Panc1 (cell line): ENCODE measurements around the gene MACROD2. TPM values are rescaled to one million over a fixed set of nuclear protein-coding genes. Genes with fewer than 3 reads are reported as not detected.

ENCODE experiments used
- ATAC-seq: fragments of 200-7000 bp; cut with Tn5 transposase; 2 replicates; pipeline ENCODE4 v1.9.1; 2020; ENCODE audit warnings: mild to moderate bottlenecking, moderate library complexity
- BruUV-seq: library from RNA; stranded (reverse); fragments of 400-500 nt; replicated peaks from 2 replicates; lab custom pipeline; 2021; lab: Mats Ljungman, UMichigan
- CTCF ChIA-PET: fragments of 300-600 bp; sonication (Branson Sonifier 250); formaldehyde crosslinking; loops from one replicate; lab custom pipeline; 2022; ENCODE audit warnings: antibody characterized with exemption; lab: Charles Lee
- POLR2A ChIA-PET: fragments of 300-600 bp; sonication (Branson Sonifier 250); formaldehyde crosslinking; loops from one replicate; lab custom pipeline; 2022; ENCODE audit warnings: antibody characterized with exemption; lab: Charles Lee
- DNase-seq: peaks from one replicate; pipeline ENCODE4 v3.0.0-alpha.2; 2010; ENCODE audit warnings: low read depth, low spot score
- H3K27ac ChIP-seq: 2 replicates; pipeline ENCODE4 v1.5.1; 2011; ENCODE audit warnings: mild to moderate bottlenecking, low read length, inconsistent platforms
- H3K27me3 ChIP-seq: fragments of 200-500 bp; sonication (Bioruptor generic); 2 replicates; pipeline ENCODE4 v1.6.0; 2014; ENCODE audit warnings: low read length, inconsistent platforms; ENCODE audit not compliant: control insufficient read depth, insufficient read depth
- H3K36me3 ChIP-seq: fragments of 200-500 bp; sonication (Bioruptor generic); 2 replicates; pipeline ENCODE4 v1.5.1; 2014; ENCODE audit warnings: inconsistent platforms, mild to moderate bottlenecking, low read length, moderate library complexity; ENCODE audit not compliant: control insufficient read depth, insufficient read depth
- H3K4me1 ChIP-seq: 2 replicates; pipeline ENCODE4 v1.5.1; 2011; ENCODE audit warnings: inconsistent platforms, mild to moderate bottlenecking, low read length, moderate library complexity; ENCODE audit not compliant: control insufficient read depth, insufficient read depth
- H3K4me3 ChIP-seq, 2 experiments: 2 replicates each; pipeline ENCODE4 v1.5.1; 2011 to 2012; ENCODE audit warnings: low read depth in 2 of 2, low read length in 2 of 2, mild to moderate bottlenecking in 2 of 2, inconsistent platforms in 1 of 2, moderate library complexity in 1 of 2
- H3K9me3 ChIP-seq: fragments of 200-500 bp; sonication (Bioruptor generic); 2 replicates; pipeline ENCODE4 v1.5.1; 2014; ENCODE audit warnings: low read depth, mild to moderate bottlenecking, inconsistent platforms, low read length, moderate library complexity; ENCODE audit not compliant: control insufficient read depth, insufficient read depth
- POLR2AphosphoS5 ChIP-seq: IDR thresholded peaks from 2 replicates; pipeline ENCODE4 v1.6.1; 2012; ENCODE audit warnings: mild to moderate bottlenecking, low read depth, low read length, moderate library complexity
- SIN3A ChIP-seq: IDR thresholded peaks from 2 replicates; pipeline ENCODE4 v1.6.1; 2012; ENCODE audit warnings: low read depth, mild to moderate bottlenecking, low read length, moderate library complexity, borderline replicate concordance; ENCODE audit not compliant: insufficient read depth
- TCF7L2 ChIP-seq: IDR thresholded peaks from 2 replicates; pipeline ENCODE4 v1.6.1; 2011; ENCODE audit warnings: mild to moderate bottlenecking, low read depth, low read length, inconsistent platforms
- in situ Hi-C: cut with HindIII; loops from 2 replicates; pipeline ENCODE4 v1.10.0; 2016; ENCODE audit warnings: low sequenced_read_pairs, low pct_unique_long_range_greater_than_20kb
- intact Hi-C: fragments of 100-400 bp; cut with micrococcal nuclease; formaldehyde crosslinking; loops from one replicate; pipeline ENCODE4 v1.10.0; 2022; ENCODE audit not compliant: unreplicated experiment
- total RNA-seq: library from RNA; stranded (reverse); gene quantifications from one replicate; pipeline ENCODE4 v1.2.1, GENCODE V29; 2021; ENCODE audit not compliant: unreplicated experiment
- TF ChIP-seq, protein P1 (sequence below): fragments of 450-650 bp; IDR thresholded peaks from 2 replicates; pipeline ENCODE4 v1.5.1; 2017; ENCODE audit warnings: mild to moderate bottlenecking
- TF ChIP-seq, protein P2 (sequence below), 2 experiments: IDR thresholded peaks; 2 replicates each; pipeline ENCODE4 v1.6.1; 2011 to 2012; ENCODE audit warnings: low read depth in 2 of 2, control low read depth in 1 of 2, low read length in 1 of 2, mild to moderate bottlenecking in 1 of 2, moderate library complexity in 1 of 2; ENCODE audit not compliant: insufficient read depth in 1 of 2

MACROD2 gene
- total RNA-seq, 1 experiment from 2014 or later, result 1.2 TPM

DNA sequence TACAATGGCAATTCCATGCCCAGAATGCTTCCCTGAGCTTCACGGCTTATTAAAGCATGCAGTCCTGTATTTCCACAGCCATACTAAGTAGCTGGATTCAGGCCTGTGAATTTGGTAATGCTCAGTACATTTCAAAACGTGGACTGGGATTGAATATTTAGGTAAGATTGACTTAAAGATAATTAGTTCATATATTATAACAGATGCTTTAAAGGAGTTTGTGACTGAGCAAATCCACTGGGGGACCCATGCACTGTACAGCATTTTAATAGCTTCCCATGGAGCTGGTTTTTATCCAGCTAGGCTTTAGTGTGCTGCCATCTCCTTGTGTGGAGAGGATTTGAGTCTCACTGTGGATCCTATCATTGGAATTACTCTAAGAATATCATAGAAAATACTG lies 763.0 kb downstream of the MACROD2 start:
- Histone ChIP-seq H3K4me1 (no peaks in the 10 kb centered on the region), H3K36me3 (no peaks in the 10 kb centered on the region), H3K4me3 (no peak overlapping the region), H3K27me3 (no peaks in the 10 kb centered on the region), H3K9me3 (no peaks in the 10 kb centered on the region), H3K27ac (no peak overlapping the region)
- intact Hi-C loops (no loop called here), in situ Hi-C loops (no loop called here)
- DNase-seq (no peak), ATAC-seq (no peak)
- TF ChIP-seq TCF7L2 (no peak), POLR2AphosphoS5 (no peak), SIN3A (no peak)
- TF ChIP-seq, protein P1, sequence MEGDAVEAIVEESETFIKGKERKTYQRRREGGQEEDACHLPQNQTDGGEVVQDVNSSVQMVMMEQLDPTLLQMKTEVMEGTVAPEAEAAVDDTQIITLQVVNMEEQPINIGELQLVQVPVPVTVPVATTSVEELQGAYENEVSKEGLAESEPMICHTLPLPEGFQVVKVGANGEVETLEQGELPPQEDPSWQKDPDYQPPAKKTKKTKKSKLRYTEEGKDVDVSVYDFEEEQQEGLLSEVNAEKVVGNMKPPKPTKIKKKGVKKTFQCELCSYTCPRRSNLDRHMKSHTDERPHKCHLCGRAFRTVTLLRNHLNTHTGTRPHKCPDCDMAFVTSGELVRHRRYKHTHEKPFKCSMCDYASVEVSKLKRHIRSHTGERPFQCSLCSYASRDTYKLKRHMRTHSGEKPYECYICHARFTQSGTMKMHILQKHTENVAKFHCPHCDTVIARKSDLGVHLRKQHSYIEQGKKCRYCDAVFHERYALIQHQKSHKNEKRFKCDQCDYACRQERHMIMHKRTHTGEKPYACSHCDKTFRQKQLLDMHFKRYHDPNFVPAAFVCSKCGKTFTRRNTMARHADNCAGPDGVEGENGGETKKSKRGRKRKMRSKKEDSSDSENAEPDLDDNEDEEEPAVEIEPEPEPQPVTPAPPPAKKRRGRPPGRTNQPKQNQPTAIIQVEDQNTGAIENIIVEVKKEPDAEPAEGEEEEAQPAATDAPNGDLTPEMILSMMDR, result no peak
- TF ChIP-seq, protein P2, sequence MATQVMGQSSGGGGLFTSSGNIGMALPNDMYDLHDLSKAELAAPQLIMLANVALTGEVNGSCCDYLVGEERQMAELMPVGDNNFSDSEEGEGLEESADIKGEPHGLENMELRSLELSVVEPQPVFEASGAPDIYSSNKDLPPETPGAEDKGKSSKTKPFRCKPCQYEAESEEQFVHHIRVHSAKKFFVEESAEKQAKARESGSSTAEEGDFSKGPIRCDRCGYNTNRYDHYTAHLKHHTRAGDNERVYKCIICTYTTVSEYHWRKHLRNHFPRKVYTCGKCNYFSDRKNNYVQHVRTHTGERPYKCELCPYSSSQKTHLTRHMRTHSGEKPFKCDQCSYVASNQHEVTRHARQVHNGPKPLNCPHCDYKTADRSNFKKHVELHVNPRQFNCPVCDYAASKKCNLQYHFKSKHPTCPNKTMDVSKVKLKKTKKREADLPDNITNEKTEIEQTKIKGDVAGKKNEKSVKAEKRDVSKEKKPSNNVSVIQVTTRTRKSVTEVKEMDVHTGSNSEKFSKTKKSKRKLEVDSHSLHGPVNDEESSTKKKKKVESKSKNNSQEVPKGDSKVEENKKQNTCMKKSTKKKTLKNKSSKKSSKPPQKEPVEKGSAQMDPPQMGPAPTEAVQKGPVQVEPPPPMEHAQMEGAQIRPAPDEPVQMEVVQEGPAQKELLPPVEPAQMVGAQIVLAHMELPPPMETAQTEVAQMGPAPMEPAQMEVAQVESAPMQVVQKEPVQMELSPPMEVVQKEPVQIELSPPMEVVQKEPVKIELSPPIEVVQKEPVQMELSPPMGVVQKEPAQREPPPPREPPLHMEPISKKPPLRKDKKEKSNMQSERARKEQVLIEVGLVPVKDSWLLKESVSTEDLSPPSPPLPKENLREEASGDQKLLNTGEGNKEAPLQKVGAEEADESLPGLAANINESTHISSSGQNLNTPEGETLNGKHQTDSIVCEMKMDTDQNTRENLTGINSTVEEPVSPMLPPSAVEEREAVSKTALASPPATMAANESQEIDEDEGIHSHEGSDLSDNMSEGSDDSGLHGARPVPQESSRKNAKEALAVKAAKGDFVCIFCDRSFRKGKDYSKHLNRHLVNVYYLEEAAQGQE (IDR thresholded peaks at IDR 0.05; ENCODE audit: insufficient read depth in 1 of 2, low read depth in 2 of 2, low read length in 1 of 2), result no peak
- ChIA-PET POLR2A (no interaction called here), CTCF (no interaction called here)
- BruUV-seq, result no TSS peak

DNA sequence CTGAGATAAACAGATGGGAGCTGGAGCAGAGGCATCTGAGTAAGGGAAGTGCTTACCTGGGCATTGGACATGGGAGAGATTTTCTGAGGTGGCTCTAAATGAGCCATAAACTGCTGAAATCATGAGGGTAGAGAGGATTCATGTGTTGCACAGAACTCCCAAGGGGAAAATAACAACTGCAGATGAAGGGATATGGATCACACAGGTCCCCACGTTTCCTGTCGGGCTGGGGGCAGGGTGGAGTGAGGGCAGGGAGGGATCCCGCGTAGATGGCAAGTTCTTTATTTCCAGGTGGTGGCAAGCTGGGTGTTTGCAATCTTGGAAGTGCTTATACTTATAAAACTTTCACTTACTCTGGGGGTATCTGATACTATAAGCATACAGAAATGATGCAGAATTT lies 764.7 kb downstream of the MACROD2 start:
- H3K36me3 ChIP-seq, result no peaks in the 10 kb centered on the region
- no TSS peak for BruUV-seq
- H3K27me3 ChIP-seq, result no peaks in the 10 kb centered on the region
- intact Hi-C loops (no loop called here), in situ Hi-C loops (no loop called here)
- CTCF ChIA-PET, result no interaction called here
- DNase-seq (no peak), ATAC-seq (no peak)
- H3K4me1 ChIP-seq, result no peaks in the 10 kb centered on the region
- H3K4me3 ChIP-seq, result no peak overlapping the region
- no peaks in the 10 kb centered on the region for H3K9me3 ChIP-seq
- POLR2A ChIA-PET, result no interaction called here
- TF ChIP-seq, protein P2 (IDR thresholded peaks at IDR 0.05; ENCODE audit: insufficient read depth in 1 of 2, low read depth in 2 of 2, low read length in 1 of 2), result no peak
- TF ChIP-seq SIN3A (no peak), POLR2AphosphoS5 (no peak), TCF7L2 (no peak)
- TF ChIP-seq, protein P1, result no peak
- no peak overlapping the region for H3K27ac ChIP-seq
